Thyroid gland (tissue), 4 donors: ENCODE measurements around the gene LMNTD2. TPM values are rescaled to one million over a fixed set of nuclear protein-coding genes. Genes with fewer than 3 reads are reported as not detected.

ENCODE experiments used
- DNase-seq, 2 donors: peaks; one replicate each; pipeline ENCODE4 v3.0.0-alpha.2; 2019
- H3K27ac ChIP-seq, 3 donors: fragments of 200-600 bp; sonication (generic); 1 replicate in 2 of 3; 2 replicates in 1 of 3; pipeline ENCODE4 v1.5.1; 2016 to 2019; ENCODE audit warnings: mild to moderate bottlenecking in 1 of 3, moderate library complexity in 1 of 3
- H3K27me3 ChIP-seq: fragments of 200-600 bp; sonication (generic); one replicate; pipeline ENCODE4 v1.5.1; 2019
- H3K36me3 ChIP-seq, 2 donors: fragments of 200-600 bp; sonication (generic); one replicate each; pipeline ENCODE4 v1.5.1; 2016 to 2019
- H3K4me1 ChIP-seq, 2 donors: fragments of 200-600 bp; sonication (generic); one replicate each; pipeline ENCODE4 v1.5.1; 2017 to 2019
- H3K4me3 ChIP-seq, 3 donors: fragments of 200-600 bp; sonication (generic); replicated peaks in 1 of 3; 1 replicate in 2 of 3; 2 replicates in 1 of 3; pipeline ENCODE4 v1.5.1; 2016; ENCODE audit warnings: mild to moderate bottlenecking in 1 of 3
- H3K9me3 ChIP-seq: fragments of 200-600 bp; sonication (generic); one replicate; pipeline ENCODE4 v1.5.1; 2017
- CTCF ChIP-seq, 6 experiments: fragments of 200-600 bp in 3 of 6; fragments of 450-650 bp in 3 of 6; sonication (generic) in 3 of 6; IDR thresholded peaks; one replicate each; pipeline ENCODE4 v1.5.1; 2016 to 2019; ENCODE audit warnings: antibody characterized with exemption in 6 of 6, mild to moderate bottlenecking in 2 of 6, inconsistent platforms in 1 of 6, moderate library complexity in 1 of 6
- POLR2A ChIP-seq, 2 donors: fragments of 450-650 bp; IDR thresholded peaks; one replicate each; pipeline ENCODE4 v1.6.1; 2017; ENCODE audit warnings: antibody characterized with exemption in 2 of 2, mild to moderate bottlenecking in 2 of 2, moderate library complexity in 1 of 2
- WGBS, 2 donors: methylation state at CpG; one replicate each; pipeline ENCODE4 v1.1.5; 2017; 5-methylcytosine and 5-hydroxymethylcytosine counted together
- intact Hi-C: fragments of 100-400 bp; cut with DNase I; formaldehyde crosslinking; loops from one replicate; pipeline ENCODE4 v1.15.1; 2023
- total RNA-seq, 4 donors: library from RNA; depleted of rRNA; stranded (reverse); fragments of >200 nt; gene quantifications; one replicate each; pipeline ENCODE4 v1.2.3, GENCODE V29; 2016

LMNTD2 gene
- total RNA-seq, 4 donors from 2014 or later, result 4.2 to 8.8 (median 6.6) TPM

DNA sequence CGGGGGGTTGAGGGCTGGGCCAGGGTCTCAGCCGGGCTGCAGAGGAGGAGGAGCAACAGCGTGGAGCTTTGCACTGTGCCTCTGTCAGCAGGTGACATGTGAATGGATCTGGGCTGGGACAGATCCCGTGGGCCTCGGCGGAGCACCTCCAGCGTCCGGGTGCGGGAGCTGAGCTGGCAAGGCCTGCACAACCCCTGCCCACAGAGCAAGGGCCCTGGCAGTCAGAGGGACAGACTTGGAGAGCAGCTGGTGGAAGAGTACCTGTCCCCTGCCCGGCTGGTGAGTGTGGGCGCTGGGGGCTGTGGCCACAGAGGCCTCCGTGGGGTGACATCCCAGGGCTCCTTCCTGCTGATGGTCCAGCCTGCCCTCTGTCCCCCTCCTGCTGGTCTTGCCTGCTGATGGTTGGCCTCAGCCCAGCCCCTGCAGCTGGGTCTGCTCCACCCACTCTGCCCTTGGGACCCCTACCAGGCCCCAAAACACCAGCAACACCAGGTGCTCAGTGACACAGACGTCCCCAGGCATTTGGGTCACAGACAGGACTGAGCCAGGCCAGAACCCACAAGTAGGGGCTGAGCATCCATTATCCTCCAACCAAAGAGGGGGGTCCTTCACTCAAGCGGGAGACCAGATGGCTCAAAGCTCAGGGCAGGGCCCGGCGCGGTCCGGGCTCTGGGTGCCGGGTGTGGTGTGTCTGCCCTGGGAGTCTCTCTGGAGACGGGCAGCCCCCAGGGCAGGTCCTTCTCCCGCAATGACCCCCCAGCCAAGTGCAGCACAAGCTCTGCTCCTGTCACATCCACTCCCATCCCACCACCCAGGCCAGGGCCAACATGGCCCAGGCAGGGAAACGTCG, 19.7 kb downstream of the LMNTD2 start:
- intact Hi-C loops, result no loop called here
- no peak for DNase-seq
- Histone ChIP-seq H3K36me3 (no peaks in the 10 kb centered on the region), H3K4me1 (peaks cover 13 to 21% of the 10 kb centered on the region in 2 donors), H3K27me3 (no peaks in the 10 kb centered on the region), H3K4me3 (no peak overlapping the region), H3K9me3 (no peaks in the 10 kb centered on the region), H3K27ac (no peak overlapping the region)
- no peak for TF ChIP-seq CTCF (IDR thresholded peaks at IDR 0.05)
- no peak for TF ChIP-seq POLR2A (IDR thresholded peaks at IDR 0.05)
- 80 to 99% methylated on average over 4 to 10 of the region's 23 CpGs for WGBS, 2 donors

DNA sequence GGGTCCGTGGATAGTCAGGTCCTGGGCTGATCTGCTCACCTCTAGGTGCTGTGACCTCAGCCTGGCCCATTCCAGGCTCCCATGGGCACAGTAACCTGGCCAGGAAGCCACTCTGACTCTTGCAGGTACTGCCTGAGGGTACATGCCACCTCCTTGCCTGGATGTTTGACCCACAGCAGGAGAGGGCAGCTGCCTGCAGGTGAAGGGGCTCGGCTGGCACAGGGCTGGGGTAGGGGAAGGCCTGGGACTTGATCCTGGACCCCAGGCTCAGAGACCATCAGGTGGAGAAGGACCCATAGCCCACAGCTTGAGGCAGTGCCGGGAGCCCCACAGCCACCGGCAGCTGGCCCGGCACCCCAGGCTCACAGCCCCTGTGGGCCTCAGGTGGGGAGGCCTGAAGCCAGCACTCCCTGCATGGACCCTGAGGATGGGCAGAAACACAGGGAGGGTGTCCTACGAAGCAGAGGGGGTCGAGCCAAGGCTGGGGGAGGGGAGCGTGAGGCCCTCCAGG, 20.5 kb downstream of the LMNTD2 start:
- WGBS, 2 donors, result 83 to 86% methylated on average over 2 of the region's 8 CpGs
- TF ChIP-seq POLR2A (IDR thresholded peaks at IDR 0.05) (no peak), CTCF (IDR thresholded peaks at IDR 0.05) (no peak)
- Histone ChIP-seq H3K9me3 (no peaks in the 10 kb centered on the region), H3K27me3 (no peaks in the 10 kb centered on the region), H3K36me3 (no peaks in the 10 kb centered on the region), H3K4me3 (no peak overlapping the region), H3K27ac (no peak overlapping the region), H3K4me1 (peaks cover 13 to 22% of the 10 kb centered on the region in 2 donors)
- intact Hi-C loops, result no loop called here
- DNase-seq, result no peak

DNA sequence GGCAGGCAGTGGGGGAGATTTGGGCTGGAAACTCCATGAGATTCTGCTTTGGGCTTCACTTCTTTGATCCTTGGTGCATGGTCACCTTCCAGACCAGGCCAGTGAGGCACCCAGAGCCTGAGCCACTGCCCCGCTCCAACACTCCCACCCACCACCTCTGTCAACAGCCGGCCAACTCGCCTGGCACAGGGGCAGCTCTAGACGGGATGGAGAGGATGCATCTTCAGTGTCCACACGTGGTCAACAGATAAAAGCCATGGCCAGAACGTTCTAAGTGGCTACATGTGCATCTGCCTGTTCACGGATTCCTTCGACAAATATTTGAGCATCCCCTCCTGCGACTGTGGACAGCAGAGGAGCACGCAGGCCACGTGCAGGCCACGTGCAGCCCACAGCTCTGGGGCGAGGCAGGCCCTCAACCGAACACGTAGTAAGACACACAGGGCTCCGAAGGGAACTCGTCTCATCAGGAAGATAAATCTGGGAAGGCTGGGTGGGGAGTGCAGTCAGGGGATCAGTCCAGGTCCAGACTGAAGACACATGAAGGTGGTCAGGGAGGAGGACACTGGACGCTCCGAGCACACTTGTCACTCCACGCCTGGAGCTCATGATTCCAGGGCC, 22.0 kb downstream of the LMNTD2 start:
- no peaks in the 10 kb centered on the region for H3K36me3 ChIP-seq
- H3K9me3 ChIP-seq, result no peaks in the 10 kb centered on the region
- DNase-seq, result no peak
- no peak overlapping the region for H3K27ac ChIP-seq
- peaks cover 18 to 33% of the 10 kb centered on the region in 2 donors for H3K4me1 ChIP-seq
- no peak overlapping the region for H3K4me3 ChIP-seq
- TF ChIP-seq POLR2A (IDR thresholded peaks at IDR 0.05), result no peak
- no peak for TF ChIP-seq CTCF (IDR thresholded peaks at IDR 0.05)
- 93 to 95% methylated on average over 20 of the region's 20 CpGs for WGBS, 2 donors
- intact Hi-C loops, result no loop called here
- H3K27me3 ChIP-seq, result no peaks in the 10 kb centered on the region

- no peak for DNase-seq
- peaks cover 5 to 6% of the 10 kb centered on the region in 2 donors for H3K36me3 ChIP-seq
- H3K27ac ChIP-seq, result peak overlapping the region in 1 of 3 donors; percentile 56
- no peaks in the 10 kb centered on the region for H3K9me3 ChIP-seq
- H3K27me3 ChIP-seq, result no peaks in the 10 kb centered on the region
- H3K4me3 ChIP-seq, result peak overlapping the region in 1 of 3 donors; percentile 39
- H3K4me1 ChIP-seq, result peaks cover 18 to 33% of the 10 kb centered on the region in 2 donors
- TF ChIP-seq POLR2A (IDR thresholded peaks at IDR 0.05) (no peak), CTCF (IDR thresholded peaks at IDR 0.05) (no peak)
- intact Hi-C loops, result no loop called here
- WGBS, 2 donors, result 42 to 46% methylated on average over 9 to 19 of the region's 19 CpGs
Observed at GRCh38 chr11:537622-538430, 22.7 kb downstream of the LMNTD2 start.
